Measurements from ENCODE around the gene INPP4B.

Gene INPP4B

DNA sequence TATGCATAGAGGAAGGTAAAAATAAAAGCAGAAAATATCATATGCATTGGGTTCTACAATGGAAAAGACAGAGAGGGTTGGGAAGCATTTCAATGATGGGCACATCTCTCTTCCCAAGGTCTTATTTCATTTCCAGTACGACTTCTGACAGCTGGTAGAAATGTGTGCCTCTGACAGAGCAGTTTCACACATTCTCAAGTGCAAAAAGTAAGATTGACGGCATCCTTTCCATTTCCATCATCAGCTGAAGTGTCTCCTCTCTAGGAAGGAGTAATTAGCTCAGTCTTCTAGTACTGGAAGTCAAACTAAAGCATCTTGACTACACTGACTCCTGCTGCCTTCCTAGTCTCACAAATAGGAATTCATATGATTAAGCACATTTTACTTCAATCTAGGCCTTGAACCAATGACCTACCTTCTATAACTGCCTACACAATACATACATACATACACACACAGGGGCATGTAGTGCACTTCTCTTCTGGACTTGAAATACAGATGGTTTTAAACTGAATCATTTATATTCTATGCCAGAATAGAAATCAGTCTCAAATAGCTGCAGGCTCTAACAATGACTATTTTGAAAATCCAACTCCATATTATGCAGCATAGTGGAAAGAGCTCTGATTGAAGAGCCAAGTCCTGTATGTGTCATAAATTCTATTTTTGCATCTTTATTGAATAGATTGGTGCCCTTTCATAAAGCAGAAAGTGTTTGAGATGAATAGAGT, 473.4 kb downstream of the INPP4B start:
- no peak for DNase-seq (ENCODE audit: low spot score)
- TF ChIP-seq, protein P1, sequence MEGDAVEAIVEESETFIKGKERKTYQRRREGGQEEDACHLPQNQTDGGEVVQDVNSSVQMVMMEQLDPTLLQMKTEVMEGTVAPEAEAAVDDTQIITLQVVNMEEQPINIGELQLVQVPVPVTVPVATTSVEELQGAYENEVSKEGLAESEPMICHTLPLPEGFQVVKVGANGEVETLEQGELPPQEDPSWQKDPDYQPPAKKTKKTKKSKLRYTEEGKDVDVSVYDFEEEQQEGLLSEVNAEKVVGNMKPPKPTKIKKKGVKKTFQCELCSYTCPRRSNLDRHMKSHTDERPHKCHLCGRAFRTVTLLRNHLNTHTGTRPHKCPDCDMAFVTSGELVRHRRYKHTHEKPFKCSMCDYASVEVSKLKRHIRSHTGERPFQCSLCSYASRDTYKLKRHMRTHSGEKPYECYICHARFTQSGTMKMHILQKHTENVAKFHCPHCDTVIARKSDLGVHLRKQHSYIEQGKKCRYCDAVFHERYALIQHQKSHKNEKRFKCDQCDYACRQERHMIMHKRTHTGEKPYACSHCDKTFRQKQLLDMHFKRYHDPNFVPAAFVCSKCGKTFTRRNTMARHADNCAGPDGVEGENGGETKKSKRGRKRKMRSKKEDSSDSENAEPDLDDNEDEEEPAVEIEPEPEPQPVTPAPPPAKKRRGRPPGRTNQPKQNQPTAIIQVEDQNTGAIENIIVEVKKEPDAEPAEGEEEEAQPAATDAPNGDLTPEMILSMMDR (IDR thresholded peaks at IDR 0.05; ENCODE audit: extremely low read depth, missing control alignments): no peak

DNA sequence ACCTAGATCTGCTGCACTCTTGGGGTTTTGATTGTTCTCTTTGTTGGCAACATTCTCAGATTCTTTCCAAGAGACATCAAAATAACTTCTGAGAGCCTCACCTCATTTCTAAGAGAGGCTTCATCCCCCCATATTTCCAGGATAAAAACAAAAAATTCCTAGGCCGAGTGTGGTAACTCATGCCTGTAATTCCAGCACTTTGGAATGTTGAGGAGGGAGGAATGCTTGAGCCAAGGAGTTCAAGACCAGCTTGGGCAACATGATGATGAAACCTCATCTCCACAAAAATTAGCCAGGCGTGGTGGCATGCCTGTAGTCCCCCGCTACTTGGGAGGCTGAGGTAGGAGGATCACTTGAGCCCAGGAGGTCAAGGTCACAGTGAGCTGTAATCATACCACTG, 477.0 kb downstream of the INPP4B start:
- no peak for DNase-seq (ENCODE audit: low spot score)
- TF ChIP-seq, protein P1 (IDR thresholded peaks at IDR 0.05; ENCODE audit: extremely low read depth, missing control alignments): no peak

DNA sequence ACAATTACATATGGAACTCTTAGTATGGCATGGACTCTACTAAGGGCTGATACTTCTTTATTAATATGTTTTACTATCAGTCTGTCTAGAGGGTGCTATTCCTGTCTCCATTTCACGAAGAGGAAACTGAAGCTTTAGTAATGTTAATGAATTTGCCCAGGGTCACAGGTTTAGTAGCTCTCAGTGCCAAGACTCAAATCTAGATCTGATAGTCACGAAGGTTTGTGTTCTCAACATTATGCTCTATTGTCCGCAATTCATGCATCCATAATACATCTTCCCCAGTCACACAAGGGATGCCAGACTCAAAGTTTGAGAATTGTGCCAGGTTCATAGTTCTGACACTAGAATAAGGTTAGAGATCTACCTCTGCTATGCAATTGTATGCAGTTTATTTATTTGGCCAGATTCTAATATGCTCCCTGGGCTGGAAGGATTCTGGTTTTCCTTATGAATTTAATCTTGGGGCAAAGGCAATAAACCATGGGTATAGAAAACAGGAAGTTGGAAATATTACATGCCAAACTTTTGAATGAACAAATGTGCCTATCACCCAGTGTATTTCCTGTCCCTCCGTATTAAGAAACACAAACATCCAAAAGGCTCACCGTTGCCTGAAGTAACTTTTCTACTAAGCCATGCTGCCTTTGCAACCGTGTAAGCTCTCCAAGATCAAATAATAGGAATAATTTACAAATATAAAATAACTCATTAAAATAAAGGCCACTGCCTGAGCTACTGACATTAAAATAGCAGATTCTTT, 478.5 kb downstream of the INPP4B start:
- TF ChIP-seq, protein P1 (IDR thresholded peaks at IDR 0.05; ENCODE audit: extremely low read depth, missing control alignments): no peak
- no peak for DNase-seq (ENCODE audit: low spot score)

DNA sequence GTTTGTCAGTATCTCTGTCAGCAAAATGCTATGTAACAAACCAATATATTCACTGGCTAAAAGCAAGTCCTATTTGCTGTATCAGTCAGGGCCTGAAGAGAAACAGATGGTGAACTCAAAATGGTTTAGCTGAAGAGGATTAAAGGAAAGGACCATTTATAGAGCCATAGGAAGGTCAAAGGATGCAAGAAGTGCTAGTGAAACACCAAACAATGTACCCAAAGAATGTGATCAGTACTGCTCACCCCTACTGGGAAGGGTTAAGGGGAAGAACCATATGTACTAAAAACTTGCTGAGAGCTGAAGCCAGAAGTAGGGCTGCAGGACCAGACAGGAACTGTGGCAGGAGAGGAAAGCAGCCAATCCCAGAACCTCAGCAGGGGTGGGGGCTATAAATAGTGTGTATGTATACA, 479.3 kb downstream of the INPP4B start:
- TF ChIP-seq, protein P1 (IDR thresholded peaks at IDR 0.05; ENCODE audit: extremely low read depth, missing control alignments): no peak
- no peak for DNase-seq (ENCODE audit: low spot score)

DNA sequence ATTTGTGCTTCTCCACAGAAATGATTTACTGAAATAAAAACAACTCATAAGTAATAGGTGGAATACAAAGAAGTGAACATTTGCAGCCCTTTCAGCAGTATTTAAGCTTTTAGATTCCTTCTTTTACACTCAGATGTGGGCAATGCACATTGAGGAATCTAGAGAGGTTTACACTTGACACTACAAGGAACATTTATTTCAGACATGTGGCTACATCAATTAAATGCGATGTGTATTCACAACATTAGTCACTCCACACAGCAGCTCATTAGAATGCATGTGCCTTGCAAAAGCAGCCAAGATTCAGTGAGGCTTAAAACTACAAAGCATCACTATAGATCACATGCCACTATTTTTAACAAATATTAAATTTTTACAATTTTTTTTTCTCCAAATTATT, 480.7 kb downstream of the INPP4B start:
- TF ChIP-seq, protein P1 (IDR thresholded peaks at IDR 0.05; ENCODE audit: extremely low read depth, missing control alignments): no peak
- DNase-seq (ENCODE audit: low spot score): no peak

DNA sequence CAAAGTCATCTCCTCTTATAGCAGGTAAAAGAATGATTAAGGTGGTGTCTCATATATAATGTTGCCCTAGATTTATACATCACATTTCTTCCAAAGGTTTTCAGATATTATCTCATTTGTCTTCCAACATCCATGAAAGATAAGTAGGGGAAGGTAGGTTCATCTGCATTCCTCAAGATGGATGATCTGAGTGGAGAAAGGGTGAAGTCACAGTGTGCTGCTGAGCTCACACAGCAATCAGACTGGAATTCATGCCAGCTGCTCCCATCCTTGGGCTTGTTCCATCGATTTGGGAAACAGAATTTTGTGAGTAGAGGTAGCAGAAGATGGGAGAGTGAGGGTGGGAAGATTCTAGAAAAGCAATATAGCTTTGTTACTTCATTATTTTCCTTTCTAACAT, 482.4 kb downstream of the INPP4B start:
- no peak for DNase-seq (ENCODE audit: low spot score)
- TF ChIP-seq, protein P1 (IDR thresholded peaks at IDR 0.05; ENCODE audit: extremely low read depth, missing control alignments): no peak

DNA sequence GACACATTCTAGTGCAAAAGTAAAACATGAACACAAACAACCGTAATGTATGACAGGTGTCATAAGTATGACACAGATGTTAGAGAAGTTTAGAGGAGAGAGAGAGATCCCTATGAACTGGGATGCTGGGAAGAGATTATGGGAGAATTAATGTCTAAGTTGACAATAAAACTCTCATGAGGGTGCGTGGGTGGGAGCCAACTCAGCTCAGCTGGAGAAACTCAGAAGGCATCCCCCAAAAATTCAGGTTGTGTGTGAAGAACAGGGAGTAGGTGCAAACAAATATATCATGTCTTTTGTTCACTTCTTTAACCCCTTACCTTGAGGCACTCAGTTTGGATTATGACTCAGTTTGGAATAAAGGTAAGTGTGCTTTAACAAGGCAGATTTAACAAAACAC, 484.1 kb downstream of the INPP4B start:
- no peak for DNase-seq (ENCODE audit: low spot score)
- TF ChIP-seq, protein P1 (IDR thresholded peaks at IDR 0.05; ENCODE audit: extremely low read depth, missing control alignments): no peak

All from GM20000 (cell line).